Astrocyte (in vitro differentiated cells and primary cell): ENCODE results near the gene SRGAP1.

Experiments used
- CTCF ChIP-seq: IDR thresholded peaks from 2 replicates; pipeline ENCODE4 v1.5.1; 2011; ENCODE audit warnings: low read depth, mild to moderate bottlenecking, inconsistent platforms, low read length, moderate library complexity; ENCODE audit not compliant: insufficient read depth
- EZH2 ChIP-seq: IDR thresholded peaks from 2 replicates; pipeline ENCODE4 v1.6.1; 2012; ENCODE audit warnings: mild to moderate bottlenecking, low read length, inconsistent platforms; ENCODE audit not compliant: insufficient read depth

- TF ChIP-seq CTCF, result no peak
- TF ChIP-seq EZH2, result no peak
Observed at GRCh38 chr12:64142784-64143183, 298.3 kb downstream of the SRGAP1 start.
